GM12891 (cell line): ENCODE results near the gene GLDC.
A peak's percentile ranks its signal among the peaks of the same experiment; 100 is the strongest.
"Not testable (repeated sequence)": the region's sequence is repeated elsewhere in the genome, so short reads cannot be mapped to it uniquely, and the experiment has no call there.

Experiments
- DNase-seq: peaks from one replicate; pipeline ENCODE4 v3.0.0; 2011; ENCODE audit warnings: low spot score; ENCODE audit not compliant: insufficient read length
- FAIRE-seq: peaks from 2 replicates; lab custom pipeline; 2011; peaks lifted over from hg19 to GRCh38; lab: Jason Lieb, UNC
- PAX5 ChIP-seq: IDR thresholded peaks from 2 replicates; pipeline ENCODE4 v1.6.1; 2011; ENCODE audit warnings: low read length, moderate library complexity, mild to moderate bottlenecking; ENCODE audit not compliant: insufficient read depth, severe bottlenecking
- POLR2A ChIP-seq: IDR thresholded peaks from 2 replicates; pipeline ENCODE4 v1.6.1; 2011; ENCODE audit warnings: low read depth, low read length, control low read depth
- POLR2AphosphoS5 ChIP-seq: IDR thresholded peaks from 2 replicates; pipeline ENCODE4 v1.6.1; 2011; ENCODE audit warnings: low read depth, low read length, control low read depth
- POU2F2 ChIP-seq: IDR thresholded peaks from 2 replicates; pipeline ENCODE4 v1.6.1; 2011; ENCODE audit warnings: low read depth, mild to moderate bottlenecking, control low read depth, low read length, moderate library complexity
- SPI1 ChIP-seq: IDR thresholded peaks from 2 replicates; pipeline ENCODE4 v1.6.1; 2011; ENCODE audit warnings: low read depth, low read length, control low read depth
- TAF1 ChIP-seq: IDR thresholded peaks from 2 replicates; pipeline ENCODE4 v1.6.1; 2011; ENCODE audit warnings: low read depth, low read length, control low read depth

Gene GLDC

GRCh38 chr9:6545017-6545691 lies 100.4 kb downstream of the GLDC start:
- TF ChIP-seq POLR2A (no peak), PAX5 (no peak), TAF1 (no peak), POLR2AphosphoS5 (no peak), POU2F2 (no peak), SPI1 (no peak)
- peak; percentile 62 for FAIRE-seq
- DNase-seq = no peak

GRCh38 chr9:6543204-6543603 lies 102.3 kb downstream of the GLDC start:
- FAIRE-seq = no peak
- TF ChIP-seq POU2F2 (no peak), PAX5 (no peak), TAF1 (no peak), POLR2AphosphoS5 (no peak), POLR2A (no peak), SPI1 (no peak)

DNA sequence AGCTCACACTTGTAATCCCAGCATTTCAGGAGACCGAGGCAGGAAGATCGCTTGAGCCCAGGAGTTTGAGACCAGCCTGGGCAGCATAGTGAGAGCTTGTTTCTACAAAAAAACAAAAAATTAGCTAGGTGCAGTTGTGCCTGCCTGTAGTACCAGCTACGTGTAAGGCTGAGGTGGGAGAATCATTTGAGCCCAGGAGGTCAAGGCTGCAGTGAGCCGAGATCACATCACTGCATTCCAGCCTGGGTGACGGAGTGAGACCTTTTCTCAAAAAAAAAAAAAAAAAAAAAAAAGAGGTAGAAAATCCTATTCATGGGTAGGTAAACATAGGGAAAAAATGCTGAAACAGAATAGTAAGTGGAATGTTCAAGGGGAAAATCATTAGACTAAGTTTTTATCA lies 102.9 kb downstream of the GLDC start:
- not testable (repeated sequence) for DNase-seq, FAIRE-seq

More at GRCh38 chr9:6543204-6543603, 102.3 kb downstream of the GLDC start:
- DNase-seq = no peak

DNA sequence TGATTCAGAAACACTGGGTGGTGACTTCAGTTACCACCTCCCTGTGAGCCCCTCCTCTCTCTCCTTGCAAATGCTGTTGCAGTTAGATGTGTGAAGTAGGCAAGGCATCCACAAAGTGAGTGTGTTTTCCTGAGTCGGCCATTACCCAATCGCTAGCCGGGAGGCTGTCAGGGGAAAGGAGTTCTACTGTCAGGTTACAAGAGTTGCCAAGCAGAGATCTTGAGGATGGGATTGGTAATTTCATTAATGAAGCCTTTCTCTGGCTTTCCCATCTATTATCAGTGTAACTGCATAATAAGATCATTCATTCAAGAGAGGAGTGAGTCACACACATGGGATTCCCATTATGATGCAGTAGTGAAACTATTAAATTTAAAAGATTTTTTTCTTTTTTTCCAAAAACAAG lies 106.9 kb downstream of the GLDC start:
- FAIRE-seq = no peak
- no peak for TF ChIP-seq POLR2A
- no peak for TF ChIP-seq POU2F2
- no peak for TF ChIP-seq PAX5
- no peak for TF ChIP-seq POLR2AphosphoS5
- no peak for TF ChIP-seq SPI1
- TF ChIP-seq TAF1 = no peak
- no peak for DNase-seq

GRCh38 chr9:6535594-6535993 lies 109.9 kb downstream of the GLDC start:
- no peak for DNase-seq
- FAIRE-seq = no peak
- TF ChIP-seq SPI1 (no peak), POLR2A (no peak), POU2F2 (no peak)

DNA sequence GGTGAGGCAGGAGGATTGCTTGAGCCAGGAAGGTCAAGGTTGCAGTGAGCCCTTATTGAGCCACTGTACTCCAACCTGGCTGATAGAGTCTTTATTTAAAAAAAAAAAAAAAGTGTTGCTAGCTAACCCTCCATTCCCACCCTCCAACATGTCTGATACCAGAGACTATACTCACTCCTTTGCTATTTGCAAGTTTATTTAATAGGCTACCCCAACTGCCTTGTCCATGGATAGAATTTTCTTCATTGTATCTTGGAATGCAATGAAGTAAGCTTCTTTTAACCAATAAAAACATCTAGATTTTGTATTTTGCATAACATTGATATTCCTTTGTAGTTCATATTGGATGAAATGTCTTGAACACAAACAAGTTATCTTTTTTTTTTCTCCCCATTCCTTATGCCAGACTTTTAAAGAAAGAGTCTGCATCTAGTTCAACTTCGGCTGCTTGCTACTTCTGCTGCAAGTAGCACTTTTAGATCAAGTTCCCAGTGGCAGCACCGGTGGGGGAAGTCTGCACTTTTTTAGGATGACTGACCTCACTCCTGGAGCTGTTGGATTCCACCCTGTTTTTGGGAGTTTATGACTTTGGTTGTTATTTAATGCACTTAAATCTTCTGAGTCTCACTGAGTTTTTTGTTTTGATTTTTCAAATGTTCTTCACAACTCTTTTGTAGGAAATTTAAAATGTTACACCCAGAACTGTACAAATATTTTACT lies 120.0 kb downstream of the GLDC start:
- TF ChIP-seq POU2F2 (no peak), POLR2A (no peak), POLR2AphosphoS5 (no peak), PAX5 (no peak), SPI1 (no peak), TAF1 (no peak)
- DNase-seq (no peak), FAIRE-seq (no peak)

DNA sequence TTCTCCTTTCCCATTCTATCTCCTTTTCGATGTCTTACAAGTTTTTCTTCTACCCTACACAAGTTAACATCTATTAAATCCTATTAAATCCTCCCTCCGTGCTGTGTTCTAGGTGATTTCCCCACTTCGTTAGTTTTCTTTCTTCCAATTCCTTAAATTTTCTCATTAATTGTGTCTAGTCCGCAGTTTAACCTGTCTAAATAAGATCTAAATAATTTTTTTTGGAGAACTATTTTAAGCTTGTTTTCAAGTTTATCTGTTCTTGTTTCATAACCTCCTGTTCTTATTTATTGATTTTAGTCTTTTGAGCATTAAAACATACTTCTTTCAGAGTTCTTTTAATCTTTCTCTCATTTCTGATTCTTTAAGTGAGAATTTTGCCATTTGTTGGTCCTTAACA lies 123.3 kb downstream of the GLDC start:
- FAIRE-seq = no peak
- TF ChIP-seq POLR2AphosphoS5 (no peak), SPI1 (no peak), POLR2A (no peak), TAF1 (no peak), PAX5 (no peak), POU2F2 (no peak)
- DNase-seq = no peak

DNA sequence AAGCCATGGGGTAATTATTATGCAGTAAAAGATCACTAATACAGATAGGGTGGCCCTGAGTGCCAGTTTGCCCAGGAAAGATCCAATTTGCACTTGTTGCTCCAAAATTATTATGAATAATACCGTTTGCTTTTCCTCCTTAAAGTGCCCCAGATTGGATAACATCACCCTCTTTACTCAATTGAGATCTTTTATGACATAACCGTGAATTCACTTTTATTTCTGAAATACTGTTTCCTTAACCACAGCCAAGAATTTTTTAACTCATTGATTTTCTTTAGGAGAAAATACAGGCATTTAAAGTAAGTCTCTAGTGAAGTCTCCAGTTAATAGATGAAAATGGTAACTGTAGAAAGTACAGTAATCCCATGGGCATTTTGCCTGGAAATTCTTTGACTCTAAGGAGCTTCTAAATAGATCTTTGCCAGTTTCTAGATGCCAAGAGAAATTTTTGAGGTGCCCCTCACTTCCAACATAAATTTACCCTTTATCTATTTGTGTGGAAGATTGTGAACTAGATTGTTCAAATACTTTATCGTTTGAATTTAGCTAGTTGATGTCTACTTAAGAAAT lies 133.4 kb downstream of the GLDC start:
- TF ChIP-seq TAF1 (no peak), PAX5 (no peak), POU2F2 (no peak), SPI1 (no peak), POLR2A (no peak), POLR2AphosphoS5 (no peak)
- DNase-seq = no peak
- no peak for FAIRE-seq

- TF ChIP-seq SPI1 = no peak
- no peak for TF ChIP-seq PAX5
- TF ChIP-seq TAF1 = no peak
- TF ChIP-seq POLR2A = no peak
- TF ChIP-seq POU2F2 = no peak
- no peak for TF ChIP-seq POLR2AphosphoS5
- FAIRE-seq (no peak), DNase-seq (no peak)
Measured at GRCh38 chr9:6506571-6506970, 139.0 kb downstream of the GLDC start.

- DNase-seq = no peak
- TF ChIP-seq TAF1 = no peak
- no peak for TF ChIP-seq PAX5
- no peak for TF ChIP-seq POLR2A
- no peak for TF ChIP-seq SPI1
- no peak for TF ChIP-seq POLR2AphosphoS5
- no peak for TF ChIP-seq POU2F2
- FAIRE-seq = peak; percentile 28
Measured at GRCh38 chr9:6502399-6502798, 143.1 kb downstream of the GLDC start.
